BE2C (cell line): ENCODE data around the gene SLC25A21.

Source experiments
- DNase-seq: peaks from one replicate; pipeline ENCODE4 v3.0.0-alpha.2; 2020
- H3K27me3 ChIP-seq: fragments of 250-450 bp; sonication (Bioruptor Pico); 2 replicates; pipeline ENCODE4 v1.5.1; 2020; ENCODE audit warnings: mild to moderate bottlenecking
- H3K36me3 ChIP-seq: fragments of 250-450 bp; sonication (Bioruptor Pico); 2 replicates; pipeline ENCODE4 v1.5.1; 2020; ENCODE audit warnings: mild to moderate bottlenecking
- H3K4me1 ChIP-seq: fragments of 250-450 bp; sonication (Bioruptor Pico); 2 replicates; pipeline ENCODE4 v1.5.1; 2020
- H3K4me3 ChIP-seq: 2 replicates; pipeline ENCODE4 v1.5.1; 2011; ENCODE audit warnings: low read depth, low read length
- H3K9me3 ChIP-seq: fragments of 250-450 bp; sonication (Bioruptor Pico); 2 replicates; pipeline ENCODE4 v1.5.1; 2020
- TF ChIP-seq, protein P1 (sequence below): IDR thresholded peaks from 2 replicates; pipeline ENCODE4 v1.5.1; 2012; ENCODE audit warnings: mild to moderate bottlenecking, low read depth, low read length

SLC25A21 gene

DNA sequence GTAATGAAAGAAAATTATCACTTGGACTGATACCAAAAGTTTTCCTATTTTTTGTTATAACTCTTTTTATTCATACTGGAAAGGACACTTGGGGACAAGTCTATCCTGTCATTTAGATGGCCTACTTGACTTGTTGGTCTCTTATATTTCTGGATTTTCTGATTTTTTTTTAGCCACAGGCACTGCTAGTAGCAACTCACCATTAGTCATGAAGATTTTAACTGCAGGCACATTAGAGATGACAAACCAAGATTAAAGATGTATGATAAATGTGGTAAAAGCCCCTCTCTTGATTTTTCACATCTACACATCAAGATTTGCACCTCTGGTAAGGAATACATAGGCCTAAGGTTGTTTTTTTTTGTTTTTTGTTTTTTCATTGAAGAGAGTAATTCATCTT, 217.0 kb downstream of the SLC25A21 start:
- Histone ChIP-seq H3K27me3 (peaks cover 8% of the 10 kb centered on the region; the same call in 1 of the 2 replicates), H3K9me3 (no peaks in the 10 kb centered on the region), H3K36me3 (no peaks in the 10 kb centered on the region), H3K4me3 (no peak overlapping the region), H3K4me1 (no peaks in the 10 kb centered on the region)
- no peak for DNase-seq
- TF ChIP-seq, protein P1, sequence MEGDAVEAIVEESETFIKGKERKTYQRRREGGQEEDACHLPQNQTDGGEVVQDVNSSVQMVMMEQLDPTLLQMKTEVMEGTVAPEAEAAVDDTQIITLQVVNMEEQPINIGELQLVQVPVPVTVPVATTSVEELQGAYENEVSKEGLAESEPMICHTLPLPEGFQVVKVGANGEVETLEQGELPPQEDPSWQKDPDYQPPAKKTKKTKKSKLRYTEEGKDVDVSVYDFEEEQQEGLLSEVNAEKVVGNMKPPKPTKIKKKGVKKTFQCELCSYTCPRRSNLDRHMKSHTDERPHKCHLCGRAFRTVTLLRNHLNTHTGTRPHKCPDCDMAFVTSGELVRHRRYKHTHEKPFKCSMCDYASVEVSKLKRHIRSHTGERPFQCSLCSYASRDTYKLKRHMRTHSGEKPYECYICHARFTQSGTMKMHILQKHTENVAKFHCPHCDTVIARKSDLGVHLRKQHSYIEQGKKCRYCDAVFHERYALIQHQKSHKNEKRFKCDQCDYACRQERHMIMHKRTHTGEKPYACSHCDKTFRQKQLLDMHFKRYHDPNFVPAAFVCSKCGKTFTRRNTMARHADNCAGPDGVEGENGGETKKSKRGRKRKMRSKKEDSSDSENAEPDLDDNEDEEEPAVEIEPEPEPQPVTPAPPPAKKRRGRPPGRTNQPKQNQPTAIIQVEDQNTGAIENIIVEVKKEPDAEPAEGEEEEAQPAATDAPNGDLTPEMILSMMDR: no peak

GRCh38 chr14:36952689-36953088, 219.7 kb downstream of the SLC25A21 start:
- Histone ChIP-seq H3K4me1 (no peaks in the 10 kb centered on the region), H3K27me3 (peaks cover 3% of the 10 kb centered on the region; the same call in 1 of the 2 replicates), H3K9me3 (no peaks in the 10 kb centered on the region), H3K4me3 (no peak overlapping the region), H3K36me3 (no peaks in the 10 kb centered on the region)
- DNase-seq: no peak
- TF ChIP-seq, protein P1: no peak

- no peak for DNase-seq
- H3K36me3 ChIP-seq: no peaks in the 10 kb centered on the region
- H3K9me3 ChIP-seq: no peaks in the 10 kb centered on the region
- TF ChIP-seq, protein P1: no peak
- no peak overlapping the region for H3K4me3 ChIP-seq
- no peaks in the 10 kb centered on the region for H3K4me1 ChIP-seq
- H3K27me3 ChIP-seq: peaks cover 3% of the 10 kb centered on the region; the same call in 1 of the 2 replicates
Observed at GRCh38 chr14:36951380-36951911, 221.0 kb downstream of the SLC25A21 start.

GRCh38 chr14:36950812-36951211, 221.6 kb downstream of the SLC25A21 start:
- DNase-seq: no peak
- no peaks in the 10 kb centered on the region for H3K4me1 ChIP-seq
- TF ChIP-seq, protein P1: no peak
- H3K9me3 ChIP-seq: no peaks in the 10 kb centered on the region
- H3K27me3 ChIP-seq: peaks cover 3% of the 10 kb centered on the region; the same call in 1 of the 2 replicates
- H3K4me3 ChIP-seq: no peak overlapping the region
- H3K36me3 ChIP-seq: no peaks in the 10 kb centered on the region

- Histone ChIP-seq H3K4me1 (no peaks in the 10 kb centered on the region), H3K4me3 (no peak overlapping the region), H3K9me3 (no peaks in the 10 kb centered on the region), H3K27me3 (peaks cover 3% of the 10 kb centered on the region; the same call in 1 of the 2 replicates), H3K36me3 (no peaks in the 10 kb centered on the region)
- DNase-seq: no peak
- TF ChIP-seq, protein P1: no peak
Observed at GRCh38 chr14:36949371-36949770, 223.0 kb downstream of the SLC25A21 start.

GRCh38 chr14:36948157-36948859, 224.1 kb downstream of the SLC25A21 start:
- no peak for DNase-seq
- Histone ChIP-seq H3K4me1 (no peaks in the 10 kb centered on the region), H3K9me3 (no peaks in the 10 kb centered on the region), H3K27me3 (peaks cover 3% of the 10 kb centered on the region; the same call in 1 of the 2 replicates), H3K36me3 (no peaks in the 10 kb centered on the region), H3K4me3 (no peak overlapping the region)
- TF ChIP-seq, protein P1: no peak
